ENCODE data around the gene TNNC1.

The TNNC1 gene

GRCh38 chr3:52428151-52429005, 25.5 kb downstream of the TNNC1 start:
- DNase-seq, result peak; percentile 42

- no peak for DNase-seq
These were observed 30.7 kb downstream of the TNNC1 start for GRCh38 chr3:52423173-52423572.

GRCh38 chr3:52422669-52423068, 31.2 kb downstream of the TNNC1 start:
- no peak for DNase-seq

- DNase-seq, result no peak
These were observed 33.5 kb downstream of the TNNC1 start for GRCh38 chr3:52420388-52420787.

GRCh38 chr3:52415800-52416199, 38.0 kb downstream of the TNNC1 start:
- DNase-seq, result no peak

- no peak for DNase-seq
These were observed 45.4 kb downstream of the TNNC1 start for GRCh38 chr3:52408466-52408865.

- no peak for DNase-seq
These were observed 46.1 kb downstream of the TNNC1 start for GRCh38 chr3:52407779-52408178.

GRCh38 chr3:52406791-52407510, 46.9 kb downstream of the TNNC1 start:
- no peak for DNase-seq

GRCh38 chr3:52406231-52406661, 47.6 kb downstream of the TNNC1 start:
- DNase-seq, result no peak

GRCh38 chr3:52405601-52406110, 48.2 kb downstream of the TNNC1 start:
- no peak for DNase-seq

GRCh38 chr3:52405066-52405465, 48.8 kb downstream of the TNNC1 start:
- no peak for DNase-seq

- DNase-seq, result no peak
These were observed 49.5 kb downstream of the TNNC1 start for GRCh38 chr3:52404391-52404790.

- DNase-seq, result no peak
These were observed 49.9 kb downstream of the TNNC1 start for GRCh38 chr3:52403955-52404354.

- no peak for DNase-seq
These were observed 50.5 kb downstream of the TNNC1 start for GRCh38 chr3:52403271-52403841.

- DNase-seq, result no peak
These were observed 51.1 kb downstream of the TNNC1 start for GRCh38 chr3:52402706-52403270.

- DNase-seq, result no peak
These were observed 51.7 kb downstream of the TNNC1 start for GRCh38 chr3:52402101-52402521.

GRCh38 chr3:52401551-52401950, 52.3 kb downstream of the TNNC1 start:
- no peak for DNase-seq

Measured in stimulated activated CD8-positive, alpha-beta memory T cell treated with anti-CD3 and anti-CD28 coated beads, Interleukin-4, amount 100 ng/mL, for 48 hours (primary cell).